GM21528 (cell line): Measurements from ENCODE around the gene USP6NL.

Experiments
- ATAC-seq: cut with Tn5 transposase; IDR thresholded peaks from one replicate; pipeline ENCODE4 v1.9.1; 2021; ENCODE audit warnings: mild to moderate bottlenecking, moderate library complexity; ENCODE audit not compliant: unreplicated experiment, low FRiP score

USP6NL gene

DNA sequence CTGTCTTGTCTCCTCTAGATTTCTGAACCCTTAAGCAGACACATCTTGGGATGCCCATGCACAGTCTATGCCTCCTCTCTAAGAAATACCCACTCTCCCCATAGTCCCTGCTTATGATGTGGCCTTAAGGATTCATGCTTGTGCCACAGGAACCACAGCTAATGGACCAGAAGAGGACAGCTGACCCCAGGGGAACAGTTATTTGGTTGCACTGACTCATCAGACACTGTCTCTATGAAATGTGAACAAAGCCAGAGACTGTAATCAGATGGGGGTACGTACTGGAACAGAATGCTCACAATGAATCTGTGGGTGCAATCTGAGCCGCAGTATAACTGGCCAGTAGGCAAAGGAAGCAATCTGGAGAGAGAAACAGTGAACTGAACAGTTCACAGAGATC, 121.9 kb downstream of the USP6NL start:
- ATAC-seq: no peak

DNA sequence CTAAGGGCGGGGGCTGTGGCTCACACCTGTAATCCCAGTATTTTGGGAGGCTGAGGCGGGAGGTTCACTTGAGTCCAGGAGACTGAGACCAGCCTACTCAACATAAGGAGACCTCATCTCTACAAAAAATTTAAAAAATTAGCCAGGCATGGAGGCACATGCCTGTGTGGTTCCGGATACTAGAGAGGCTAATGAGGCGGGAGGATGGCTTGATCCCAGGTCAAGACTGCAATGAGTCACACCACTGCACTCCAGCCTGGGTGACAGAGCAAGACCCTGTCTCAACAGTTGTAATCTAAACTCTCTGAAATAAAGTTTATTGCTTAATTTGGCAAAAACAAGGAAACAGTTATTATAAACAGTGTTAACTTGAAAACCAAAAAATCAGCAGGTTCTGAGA, 123.3 kb downstream of the USP6NL start:
- no peak for ATAC-seq

DNA sequence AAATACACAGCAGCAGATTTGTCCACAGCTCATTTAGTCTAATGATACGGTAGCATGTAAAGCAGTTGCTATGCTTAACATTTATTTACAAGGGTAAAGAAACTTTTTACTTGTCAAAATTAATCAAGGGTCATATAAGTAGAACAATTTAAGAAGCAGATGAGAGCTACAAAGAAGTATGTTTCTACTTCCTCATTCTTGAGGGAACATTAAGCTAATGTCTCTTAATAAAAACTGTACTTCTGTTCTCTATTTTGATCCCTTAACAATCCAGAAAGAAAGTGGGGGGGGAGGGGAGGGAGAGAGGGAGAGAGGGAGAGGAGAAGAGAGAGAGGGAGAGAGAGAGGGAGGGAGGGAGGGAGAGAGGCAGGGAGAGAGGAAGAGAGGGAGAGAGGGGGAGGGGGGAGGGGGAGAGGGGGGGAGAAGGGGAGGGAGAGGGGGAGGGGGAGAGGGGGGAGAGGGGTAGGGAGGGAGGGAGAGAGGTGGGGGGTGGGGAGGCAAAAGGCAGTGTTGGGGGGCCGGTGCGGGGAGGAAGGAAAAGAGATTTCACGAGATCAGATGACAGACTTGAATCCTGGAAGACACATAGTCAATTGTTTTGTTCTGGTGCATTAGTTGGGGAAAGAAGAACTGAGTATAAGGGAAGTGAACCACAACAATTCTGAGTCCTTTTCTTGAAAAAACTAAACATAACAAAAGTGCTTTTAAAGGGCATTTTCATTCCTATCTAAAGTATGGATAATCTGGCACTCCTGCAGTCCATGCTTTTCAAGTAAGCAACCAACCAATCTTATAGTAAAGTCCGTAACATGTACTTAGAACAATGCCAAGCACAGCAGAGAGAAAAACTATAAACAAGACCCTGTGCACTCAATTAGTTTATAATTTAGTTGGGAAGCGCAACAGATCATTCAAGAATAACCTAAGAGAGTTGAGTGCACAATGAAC, 128.0 kb downstream of the USP6NL start:
- no peak for ATAC-seq

DNA sequence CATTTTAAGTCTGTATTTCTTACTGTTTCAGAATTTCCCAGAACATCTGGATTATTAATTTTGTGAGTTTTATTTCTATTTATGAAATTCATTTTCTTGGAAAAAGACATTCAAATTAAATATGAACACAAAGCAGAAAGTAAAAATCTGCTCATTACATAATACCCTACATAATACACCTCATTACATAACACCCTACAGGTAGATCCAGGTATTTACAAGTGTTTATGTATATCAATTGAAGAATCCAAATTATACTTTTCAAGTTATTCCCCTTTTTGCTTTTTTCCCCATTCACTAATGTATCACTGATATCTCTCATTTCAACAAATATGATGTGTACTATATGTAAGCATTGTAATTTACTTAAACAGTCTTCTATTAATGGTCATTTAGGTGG, 129.1 kb downstream of the USP6NL start:
- no peak for ATAC-seq

DNA sequence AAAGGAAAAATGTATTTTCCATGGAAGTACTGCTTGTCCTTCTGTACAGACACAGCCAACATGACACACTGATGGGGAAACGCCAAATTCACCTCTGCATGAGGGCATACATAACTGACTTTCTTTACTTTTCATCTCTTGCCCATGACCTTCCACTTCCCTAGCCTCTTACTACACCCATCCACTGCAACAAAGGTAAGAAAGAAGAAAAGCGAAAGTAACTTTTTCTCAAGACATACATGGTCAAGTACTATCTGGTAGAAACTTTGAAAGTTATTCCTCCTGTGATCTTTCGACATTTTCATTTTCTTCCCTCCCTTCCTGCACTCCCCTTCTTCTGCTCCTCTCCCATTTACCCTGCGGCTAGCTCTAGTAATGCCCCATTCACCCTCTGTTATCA, 130.8 kb downstream of the USP6NL start:
- ATAC-seq: no peak

DNA sequence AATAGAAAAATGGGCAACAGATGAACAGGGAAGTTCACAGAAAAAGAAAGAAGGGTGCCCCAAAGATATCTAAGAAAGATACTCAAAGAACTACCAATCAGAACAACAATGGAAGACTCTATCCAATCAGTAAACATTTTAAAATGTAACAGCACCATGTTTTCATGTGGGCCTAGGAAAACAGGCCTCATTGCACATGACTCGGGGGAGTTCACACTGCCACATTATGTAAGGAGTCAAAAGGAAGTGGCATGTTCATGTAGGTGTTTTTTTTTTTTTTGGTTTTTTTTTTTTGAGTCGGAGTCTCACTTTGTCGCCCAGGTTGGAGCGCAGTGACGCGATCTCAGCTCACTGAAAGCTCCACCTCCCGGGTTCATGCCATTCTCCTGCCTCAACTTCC, 132.2 kb downstream of the USP6NL start:
- ATAC-seq: no peak

DNA sequence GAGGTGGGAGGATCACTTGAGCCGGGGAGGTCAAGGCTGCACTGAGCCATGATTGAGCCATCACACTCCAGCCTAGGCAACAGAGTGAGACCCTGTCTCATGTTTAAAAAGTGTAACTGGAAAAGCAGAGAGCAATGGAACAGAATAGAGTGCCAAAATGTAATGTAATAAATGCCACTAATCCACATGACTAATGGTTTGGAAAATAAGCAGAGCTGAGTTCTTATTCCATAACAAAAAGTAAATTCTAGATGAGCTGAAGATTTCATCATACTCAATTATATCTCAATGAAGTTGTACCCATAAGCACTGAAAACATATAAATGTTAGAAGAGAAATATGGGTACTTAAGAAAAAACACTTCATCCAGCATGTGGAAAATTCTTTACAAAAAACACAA, 132.6 kb downstream of the USP6NL start:
- no peak for ATAC-seq

DNA sequence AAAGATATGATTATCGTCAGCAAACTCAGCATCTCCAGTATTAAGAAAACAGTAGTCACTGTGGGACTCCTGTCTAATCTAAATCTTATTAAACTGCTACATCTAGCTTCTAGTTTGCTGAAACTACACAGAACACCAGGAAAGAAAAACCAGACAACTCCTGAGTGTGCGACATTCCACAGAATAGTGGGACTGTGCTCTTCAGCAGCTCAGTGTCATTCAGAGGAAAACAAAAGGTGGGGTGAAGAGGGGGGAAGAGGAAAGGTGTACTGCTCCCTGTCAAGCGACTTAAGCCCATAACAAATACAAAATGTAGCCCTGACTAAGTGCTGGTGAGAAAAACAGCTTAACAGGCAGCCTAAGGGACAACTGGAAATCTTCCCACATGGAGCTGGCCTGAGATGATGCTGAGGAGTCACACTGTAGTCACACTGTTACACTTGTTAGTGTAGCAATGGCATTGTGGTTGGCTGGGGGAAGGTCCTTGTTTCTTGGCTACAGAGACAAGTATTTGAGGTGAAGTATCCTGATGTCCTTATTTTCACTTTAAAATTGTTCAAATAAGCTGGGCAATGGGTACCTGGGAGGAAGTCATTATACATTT, 135.5 kb downstream of the USP6NL start:
- ATAC-seq: no peak

DNA sequence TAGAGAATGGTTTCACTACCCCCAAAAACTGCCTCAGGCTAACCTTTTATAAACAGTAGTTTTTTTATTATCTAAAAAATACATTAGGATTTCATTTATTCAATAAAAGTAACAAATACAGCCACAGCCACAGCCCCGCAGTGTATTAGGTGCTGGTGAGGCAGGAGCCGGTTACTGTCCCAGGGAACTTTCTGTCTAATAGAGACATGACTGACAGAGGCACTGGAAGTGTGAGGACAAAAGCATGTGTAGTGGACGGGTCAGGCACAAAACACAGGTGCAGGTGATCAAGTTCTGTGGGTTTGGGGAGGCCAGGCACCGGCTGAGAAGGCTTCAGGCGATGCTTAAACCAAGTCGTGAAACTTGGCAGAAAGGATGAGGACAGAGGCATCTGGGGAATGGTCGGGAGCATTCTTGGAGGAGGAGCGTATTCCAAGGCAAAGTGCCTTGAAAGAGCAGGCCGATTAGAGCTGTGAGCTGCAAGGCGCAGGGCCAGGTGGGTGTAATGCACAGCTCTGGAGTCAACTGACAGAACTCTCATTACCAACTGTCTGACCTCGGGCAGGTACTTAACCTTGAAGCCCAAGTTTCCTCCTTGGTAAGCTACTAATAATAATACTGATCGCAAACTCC, 138.2 kb downstream of the USP6NL start:
- ATAC-seq: no peak

DNA sequence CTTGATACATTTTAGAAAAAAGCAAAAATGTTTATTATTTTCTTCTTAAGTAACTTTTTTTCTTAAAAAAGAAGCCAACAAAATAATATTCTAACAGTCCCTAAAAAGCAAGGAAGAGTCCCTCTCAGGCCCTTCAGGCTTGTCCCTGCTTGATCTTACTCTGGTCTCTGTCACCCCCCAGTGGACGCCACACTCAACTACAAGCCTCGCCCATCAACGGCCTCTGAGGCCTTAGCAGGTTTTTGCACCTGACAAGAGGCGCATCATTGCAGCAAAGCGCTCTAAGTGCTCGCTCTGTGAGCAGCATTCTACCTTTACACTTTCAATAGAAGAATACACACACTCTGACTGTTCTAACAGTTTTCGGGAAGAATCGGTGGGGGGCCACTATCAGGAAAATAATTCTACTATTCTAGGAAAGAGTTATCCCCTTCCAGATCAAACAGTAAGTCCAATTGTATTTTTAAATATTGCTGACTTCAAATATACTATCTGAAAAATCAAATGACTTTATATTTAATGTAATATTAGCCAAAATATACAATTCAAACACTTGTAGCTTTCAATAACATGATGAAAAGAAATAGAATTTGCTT, 139.2 kb downstream of the USP6NL start:
- peak; percentile 64 for ATAC-seq

DNA sequence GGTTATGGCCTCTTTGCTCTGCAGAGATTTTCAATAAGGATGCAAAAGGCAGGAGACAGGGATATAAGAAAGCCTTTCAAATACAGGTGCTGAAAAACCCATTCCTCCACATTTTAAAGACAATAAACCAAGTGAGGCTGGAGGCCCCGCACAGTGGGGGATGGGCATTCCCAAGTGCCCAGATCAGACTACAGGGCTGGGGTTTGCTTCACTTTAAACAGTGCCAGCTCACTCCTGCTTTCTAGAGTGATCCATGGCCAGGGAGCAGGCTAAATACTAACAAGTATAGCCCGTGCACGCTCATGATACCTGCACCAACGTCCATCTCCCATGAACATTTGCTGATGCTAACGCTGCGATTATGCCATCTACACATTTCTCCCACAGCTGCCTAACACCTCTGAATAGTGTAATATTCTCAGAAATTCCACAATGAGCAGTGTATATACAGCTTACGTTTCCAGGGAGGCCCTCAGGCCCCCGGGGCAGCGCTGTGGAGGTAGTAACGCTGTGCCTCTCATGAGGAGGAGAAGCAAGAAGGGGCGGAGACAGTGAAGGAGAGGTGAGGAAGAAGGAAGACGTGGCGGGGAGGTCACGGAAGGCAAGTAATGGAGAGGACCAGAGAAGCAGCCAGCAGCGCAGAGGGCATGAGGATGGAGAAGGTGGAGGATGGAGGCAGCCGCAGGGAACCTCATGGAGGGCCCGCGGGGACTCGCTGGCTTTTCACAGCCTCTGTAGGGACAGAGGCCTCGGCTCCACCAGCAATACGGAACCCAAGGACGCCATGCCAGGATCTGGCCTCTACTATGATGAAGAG, 141.7 kb downstream of the USP6NL start:
- ATAC-seq: no peak

DNA sequence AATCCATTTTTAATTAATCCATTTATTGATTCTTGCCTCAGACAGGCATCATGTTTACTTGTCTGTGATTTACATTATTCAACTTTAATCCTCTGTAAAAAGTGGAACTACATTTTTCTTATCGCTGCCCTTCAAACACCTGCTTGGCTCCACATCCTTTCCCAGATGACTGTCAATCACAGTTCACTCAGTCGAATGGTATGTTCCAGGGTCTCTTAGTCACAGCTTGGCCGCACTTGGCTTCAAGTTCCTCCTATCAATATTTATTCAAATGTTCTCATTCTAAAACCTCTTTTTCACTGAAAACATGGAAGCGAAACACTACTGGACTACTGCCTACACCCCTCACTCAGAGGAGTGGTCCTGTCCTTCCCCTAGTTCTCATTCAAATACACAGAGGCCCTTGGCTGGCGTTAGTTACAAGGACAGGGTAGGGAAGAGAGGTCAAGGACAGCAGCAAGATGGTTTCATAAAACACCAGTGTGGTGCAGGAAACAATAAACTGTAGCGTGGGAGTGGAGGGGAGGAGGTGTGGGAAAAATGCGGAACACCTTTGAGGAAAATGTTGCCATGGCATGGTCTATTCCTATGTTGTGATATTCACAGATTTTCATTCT, 143.2 kb downstream of the USP6NL start:
- no peak for ATAC-seq

DNA sequence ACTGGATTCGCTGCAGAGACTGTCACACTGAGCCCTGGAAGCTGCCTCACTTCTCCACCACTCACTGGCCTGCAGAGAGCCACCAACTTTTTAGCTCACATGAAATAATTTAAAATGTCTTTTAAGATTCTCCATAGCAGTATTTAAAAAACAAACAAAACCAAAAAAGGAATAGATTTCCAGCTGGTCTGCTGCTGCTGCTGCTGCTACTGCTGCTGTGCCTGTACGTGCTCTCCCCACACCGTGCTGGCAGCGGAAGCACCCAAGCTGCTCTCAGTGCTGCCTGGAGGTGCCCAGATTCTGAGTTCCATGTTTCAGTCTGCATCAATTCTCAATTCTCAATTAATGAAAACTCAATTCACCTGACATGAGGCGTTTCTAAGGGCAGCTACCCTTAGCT, 146.0 kb downstream of the USP6NL start:
- no peak for ATAC-seq

DNA sequence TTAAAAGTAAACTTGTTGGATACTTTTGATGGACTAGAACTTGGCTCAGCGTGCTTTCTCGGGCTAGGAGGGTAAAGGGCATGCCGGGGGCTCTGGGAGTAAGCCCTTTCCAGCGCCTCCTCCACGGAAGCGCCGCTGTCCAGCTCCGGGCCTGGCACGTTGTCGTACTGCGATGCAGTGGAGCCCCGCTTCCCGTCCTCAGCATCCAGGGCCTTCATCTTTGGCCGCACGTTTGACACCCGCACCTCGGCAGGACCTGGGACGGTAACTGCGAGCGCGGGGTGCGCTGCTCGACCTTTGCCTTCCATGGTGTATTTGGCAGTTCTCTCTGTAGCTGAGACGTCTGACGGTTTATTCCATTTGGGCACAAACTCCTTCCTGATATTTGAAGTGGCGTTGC, 148.3 kb downstream of the USP6NL start:
- no peak for ATAC-seq

DNA sequence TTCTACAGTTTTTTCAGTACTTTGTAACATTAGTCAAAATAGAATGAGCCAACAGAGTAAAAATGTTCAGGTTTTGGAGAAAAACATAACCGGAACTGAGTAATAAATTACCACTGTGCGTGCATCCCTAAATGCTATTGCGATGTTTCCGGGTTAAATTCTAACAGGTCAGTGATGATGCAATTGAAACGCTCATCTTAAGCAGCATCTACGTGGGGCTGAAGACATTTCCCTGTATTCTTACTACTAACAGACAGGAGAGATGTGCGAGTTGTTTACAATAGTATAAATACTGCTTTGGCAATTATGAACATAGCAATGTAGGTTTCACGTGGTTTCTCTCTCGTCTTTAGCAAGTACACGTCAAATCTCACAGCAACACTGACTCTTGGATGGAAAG, 149.4 kb downstream of the USP6NL start:
- no peak for ATAC-seq

DNA sequence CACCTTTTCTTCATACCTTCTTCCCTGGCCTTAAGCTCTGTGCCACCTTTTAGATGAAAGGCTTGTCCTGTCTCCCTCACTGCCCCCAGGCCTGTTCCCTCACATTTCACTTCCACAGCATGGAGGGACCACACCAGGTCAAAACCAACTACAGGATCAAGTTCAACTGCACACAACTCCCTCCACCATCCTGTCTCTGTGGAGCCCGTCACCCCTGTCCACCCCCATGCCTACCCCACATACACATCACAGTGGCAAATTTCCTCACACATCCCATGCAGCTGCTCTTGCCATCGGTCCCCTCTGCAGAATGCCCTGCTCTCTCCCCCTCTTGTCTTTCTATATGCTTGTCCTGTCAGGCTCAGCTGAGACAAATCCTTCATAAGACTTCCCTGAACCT, 154.1 kb downstream of the USP6NL start:
- no peak for ATAC-seq

DNA sequence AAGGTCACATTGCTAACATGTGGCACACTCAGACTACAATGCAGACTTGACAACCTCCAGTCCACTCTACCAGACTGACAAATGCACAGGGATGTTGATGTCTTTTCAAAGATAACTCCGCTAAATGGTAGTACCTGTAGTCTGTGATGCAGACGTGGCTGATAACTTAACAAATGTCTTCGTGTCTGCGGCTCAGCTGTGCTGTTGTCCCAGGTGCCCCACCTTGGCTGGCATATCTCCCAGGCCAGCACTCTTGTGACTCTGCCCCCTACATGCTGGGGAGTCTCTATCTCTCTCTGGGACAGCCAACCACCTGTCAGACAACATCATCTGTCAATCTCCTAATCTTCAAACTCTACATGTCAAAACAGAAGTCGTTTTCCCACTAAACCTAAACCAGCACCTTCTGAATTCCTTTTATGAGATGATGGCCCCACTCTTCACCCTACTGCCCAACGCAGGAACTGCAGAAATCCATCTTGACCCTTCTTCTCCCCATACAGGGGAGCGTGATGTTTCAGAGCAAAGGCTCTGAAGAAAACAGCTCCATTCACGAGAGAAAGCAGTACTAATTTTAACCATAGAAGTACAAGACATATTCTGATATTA, 156.4 kb downstream of the USP6NL start:
- no peak for ATAC-seq

DNA sequence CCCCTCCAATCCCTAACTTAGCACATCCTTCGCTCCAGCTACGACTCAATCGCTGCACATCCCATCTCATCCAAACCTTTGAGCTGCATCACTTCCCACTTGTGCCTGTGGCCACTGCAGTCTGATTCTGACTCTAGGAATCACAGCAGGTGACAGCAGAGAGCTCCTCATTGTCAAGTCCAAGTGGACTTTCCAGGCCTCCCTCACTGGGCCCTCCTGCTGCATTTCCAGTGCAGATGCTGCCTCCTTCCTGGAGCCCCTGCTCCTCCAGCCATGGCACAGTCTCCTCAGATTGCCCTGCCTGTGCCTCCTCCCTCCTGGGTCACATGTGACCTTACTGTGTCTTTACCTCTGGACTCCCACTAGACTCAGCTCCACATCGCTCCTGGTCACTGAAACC, 157.3 kb downstream of the USP6NL start:
- no peak for ATAC-seq

DNA sequence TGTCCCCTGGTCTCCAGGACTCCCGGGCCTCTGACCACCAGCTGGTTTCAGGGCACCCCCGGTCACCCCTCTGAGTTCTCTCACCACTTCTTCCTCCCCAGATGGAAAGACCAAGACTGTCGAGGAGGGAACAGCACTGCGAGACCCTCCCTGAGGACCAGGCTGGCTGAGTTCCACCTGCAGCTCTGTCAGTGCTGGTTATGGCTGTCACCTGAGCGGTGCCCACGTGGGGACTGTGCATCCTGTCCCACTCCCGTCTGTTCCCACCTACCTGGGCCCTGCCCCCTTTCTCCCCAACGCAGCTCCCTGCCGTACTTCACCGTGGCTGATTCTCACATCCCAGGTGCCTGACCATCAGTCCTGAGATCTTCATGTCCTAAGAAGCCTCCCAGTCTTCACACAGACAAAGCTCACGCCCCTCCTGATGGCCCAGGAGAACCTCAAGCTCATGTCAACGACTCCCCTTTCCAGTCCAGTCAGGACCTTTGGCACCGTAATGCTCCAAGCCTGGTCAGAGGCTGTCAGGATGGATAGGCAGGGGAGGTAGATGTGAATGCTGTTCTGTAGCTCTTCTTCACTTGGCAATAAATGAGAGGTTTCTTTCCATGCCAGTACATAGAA, 159.7 kb downstream of the USP6NL start:
- ATAC-seq: no peak
